ENCODE results near the gene B4GALT5. TPM values are rescaled to one million over a fixed set of nuclear protein-coding genes. Genes with fewer than 3 reads are reported as not detected.

B4GALT5 gene
- total and polyA plus RNA-seq, 3 donors from 2014 or later = 56.9 to 69.7 (median 63.4) TPM

- Histone ChIP-seq H3K4me1 (no peaks in the 10 kb centered on the region), H3K4me3 (no peak overlapping the region), H3K36me3 (ENCODE audit: low read depth, missing control alignments) (no peaks in the 10 kb centered on the region), H3K27me3 (no peaks in the 10 kb centered on the region), H3K9me3 (no peaks in the 10 kb centered on the region), H3K27ac (no peak overlapping the region)
- DNase-seq = no peak
- intact Hi-C loops (cut with DNase I; ENCODE audit: low total_unique reads) = no loop called here
- TF ChIP-seq POLR2A (IDR thresholded peaks at IDR 0.05) (no peak), CTCF (IDR thresholded peaks at IDR 0.05) (no peak)
- 81 to 87% methylated on average over 9 of the region's 9 CpGs for WGBS, 2 donors
These were observed 111.1 kb downstream of the B4GALT5 start for GRCh38 chr20:49602345-49603208.

- WGBS, 2 donors = 82 to 85% methylated on average over 5 of the region's 5 CpGs
- intact Hi-C loops (cut with DNase I; ENCODE audit: low total_unique reads) = no loop called here
- Histone ChIP-seq H3K9me3 (no peaks in the 10 kb centered on the region), H3K4me3 (no peak overlapping the region), H3K27ac (no peak overlapping the region), H3K36me3 (ENCODE audit: low read depth, missing control alignments) (no peaks in the 10 kb centered on the region), H3K4me1 (no peaks in the 10 kb centered on the region), H3K27me3 (no peaks in the 10 kb centered on the region)
- TF ChIP-seq CTCF (IDR thresholded peaks at IDR 0.05) (no peak), POLR2A (IDR thresholded peaks at IDR 0.05) (no peak)
- DNase-seq = no peak
These were observed 112.3 kb downstream of the B4GALT5 start for GRCh38 chr20:49601153-49601924.

GRCh38 chr20:49599746-49600113 is 113.9 kb downstream of the B4GALT5 start:
- Histone ChIP-seq H3K27me3 (no peaks in the 10 kb centered on the region), H3K4me3 (no peak overlapping the region), H3K36me3 (ENCODE audit: low read depth, missing control alignments) (no peaks in the 10 kb centered on the region), H3K9me3 (no peaks in the 10 kb centered on the region), H3K4me1 (no peaks in the 10 kb centered on the region), H3K27ac (peak overlapping the region in 1 of 2 donors; percentile 45)
- TF ChIP-seq POLR2A (IDR thresholded peaks at IDR 0.05) = no peak
- no peak for TF ChIP-seq CTCF (IDR thresholded peaks at IDR 0.05)
- intact Hi-C loops (cut with DNase I; ENCODE audit: low total_unique reads) = no loop called here
- 93 to 95% methylated on average over 4 of the region's 4 CpGs for WGBS, 2 donors
- no peak for DNase-seq

GRCh38 chr20:49597825-49598395 is 115.8 kb downstream of the B4GALT5 start:
- Histone ChIP-seq H3K27me3 (no peaks in the 10 kb centered on the region), H3K9me3 (no peaks in the 10 kb centered on the region), H3K27ac (no peak overlapping the region), H3K36me3 (ENCODE audit: low read depth, missing control alignments) (no peaks in the 10 kb centered on the region), H3K4me1 (no peaks in the 10 kb centered on the region), H3K4me3 (no peak overlapping the region)
- intact Hi-C loops (cut with DNase I; ENCODE audit: low total_unique reads) = no loop called here
- 92 to 97% methylated on average over 3 to 4 of the region's 4 CpGs for WGBS, 2 donors
- DNase-seq = no peak
- TF ChIP-seq POLR2A (IDR thresholded peaks at IDR 0.05) = no peak
- TF ChIP-seq CTCF (IDR thresholded peaks at IDR 0.05) = no peak
